GM18511 (cell line): Measurements from ENCODE around the gene LEMD1.

Experiments used
- ATAC-seq: cut with Tn5 transposase; IDR thresholded peaks from one replicate; pipeline ENCODE4 v1.9.1; 2021; ENCODE audit warnings: mild to moderate bottlenecking, moderate library complexity; ENCODE audit not compliant: unreplicated experiment

The LEMD1 gene

GRCh38 chr1:205337481-205337880 is 84.4 kb downstream of the LEMD1 start:
- no peak for ATAC-seq

- ATAC-seq, result no peak
Measured at GRCh38 chr1:205335692-205336091, 86.2 kb downstream of the LEMD1 start.

GRCh38 chr1:205332015-205332791 is 89.7 kb downstream of the LEMD1 start:
- ATAC-seq, result no peak
